ENCODE data around the gene PRPSAP2. TPM values are rescaled to one million over a fixed set of nuclear protein-coding genes. Genes with fewer than 3 reads are reported as not detected.
"Not testable (repeated sequence)": the region's sequence is repeated elsewhere in the genome, so short reads cannot be mapped to it uniquely, and the experiment has no call there.

PRPSAP2 gene, protein sequence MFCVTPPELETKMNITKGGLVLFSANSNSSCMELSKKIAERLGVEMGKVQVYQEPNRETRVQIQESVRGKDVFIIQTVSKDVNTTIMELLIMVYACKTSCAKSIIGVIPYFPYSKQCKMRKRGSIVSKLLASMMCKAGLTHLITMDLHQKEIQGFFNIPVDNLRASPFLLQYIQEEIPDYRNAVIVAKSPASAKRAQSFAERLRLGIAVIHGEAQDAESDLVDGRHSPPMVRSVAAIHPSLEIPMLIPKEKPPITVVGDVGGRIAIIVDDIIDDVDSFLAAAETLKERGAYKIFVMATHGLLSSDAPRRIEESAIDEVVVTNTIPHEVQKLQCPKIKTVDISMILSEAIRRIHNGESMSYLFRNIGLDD
- total RNA-seq = 10 to 100 TPM; 18.2 to 65.9 (median 39.2) TPM

DNA sequence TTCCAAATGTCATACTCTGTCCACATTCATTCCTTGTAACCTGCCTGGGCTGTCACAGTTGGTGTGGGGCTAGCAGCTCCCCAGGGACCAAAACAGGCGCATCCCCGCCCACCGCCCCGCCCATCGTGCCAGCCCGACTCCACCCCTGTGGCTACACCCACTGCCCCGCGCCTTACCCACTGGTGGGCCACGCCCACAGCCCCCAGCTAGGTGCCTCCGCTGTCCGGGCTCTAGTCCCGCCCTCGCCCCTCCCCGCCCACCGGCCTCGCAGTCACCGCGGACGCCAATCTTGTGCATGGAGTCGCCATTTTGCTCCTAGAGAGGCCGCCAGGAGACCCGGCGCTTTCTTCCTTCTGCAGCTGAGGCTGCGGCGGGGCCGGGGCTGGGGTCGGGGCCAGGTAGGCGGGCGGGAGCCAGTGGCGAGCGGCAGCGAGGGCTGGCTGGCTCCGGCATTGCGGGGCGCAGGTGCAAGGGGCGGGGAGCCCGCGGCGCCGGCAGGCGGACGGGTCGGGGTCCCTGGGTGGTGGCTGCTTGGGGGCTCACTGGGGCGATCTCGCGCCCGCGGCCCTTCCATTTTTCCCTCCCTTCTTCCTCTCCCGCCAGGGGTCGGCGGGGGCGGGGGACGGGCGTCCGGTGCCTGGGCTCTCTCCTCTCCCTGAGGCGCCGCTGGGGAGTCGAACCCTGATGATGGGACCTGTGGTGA lies at the start of gene PRPSAP2:
Gene PRPSAP2 (plus strand): TSS at position 268 of the 703 bp plus-strand sequence. CDS start 7,703 bp downstream, outside the sequence.
- DNase-seq = peak; percentile 89 to 96

DNA sequence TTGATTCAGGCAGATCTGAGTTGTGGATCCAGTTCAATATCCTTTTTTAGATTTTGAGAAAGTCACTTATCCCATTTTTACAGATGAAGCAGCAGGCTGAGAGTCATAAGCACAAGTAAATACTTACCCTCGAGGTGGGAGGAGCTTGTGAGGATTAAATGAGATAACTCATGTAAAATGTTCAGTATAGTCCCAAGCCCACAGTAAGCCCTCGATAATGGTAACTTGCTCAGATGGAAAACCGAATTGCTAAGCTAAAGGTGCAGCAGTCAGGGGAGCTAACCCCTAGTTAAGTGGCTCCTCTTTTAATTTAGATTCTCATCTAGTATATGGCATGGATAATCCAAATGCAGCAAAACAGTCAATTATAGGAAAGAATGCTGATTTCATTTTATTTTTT lies 42.0 kb upstream of the PRPSAP2 start:
- H3K4me3 ChIP-seq; intact Hi-C loops (cut with DNase I; ENCODE audit: low total_unique reads); H3K27me3 ChIP-seq; H3K36me3 ChIP-seq; DNase-seq; H3K4me1 ChIP-seq; H3K27ac ChIP-seq; H3K9me3 ChIP-seq: not testable (repeated sequence)

More for the DNA sequence above, at the start of gene PRPSAP2:
- intact Hi-C loops (cut with DNase I; ENCODE audit: low total_unique reads) = no loop called here
- H3K36me3 ChIP-seq = no peaks in the 10 kb centered on the region
- H3K27me3 ChIP-seq = no peaks in the 10 kb centered on the region
- H3K9me3 ChIP-seq = no peaks in the 10 kb centered on the region
- peak within 1 kb of the TSS; percentile 55 to 97 for H3K4me3 ChIP-seq
- peak within 1 kb of the TSS; percentile 91 to 98 for H3K27ac ChIP-seq
- H3K4me1 ChIP-seq = no peaks in the 10 kb centered on the region
- TF ChIP-seq, protein P1, sequence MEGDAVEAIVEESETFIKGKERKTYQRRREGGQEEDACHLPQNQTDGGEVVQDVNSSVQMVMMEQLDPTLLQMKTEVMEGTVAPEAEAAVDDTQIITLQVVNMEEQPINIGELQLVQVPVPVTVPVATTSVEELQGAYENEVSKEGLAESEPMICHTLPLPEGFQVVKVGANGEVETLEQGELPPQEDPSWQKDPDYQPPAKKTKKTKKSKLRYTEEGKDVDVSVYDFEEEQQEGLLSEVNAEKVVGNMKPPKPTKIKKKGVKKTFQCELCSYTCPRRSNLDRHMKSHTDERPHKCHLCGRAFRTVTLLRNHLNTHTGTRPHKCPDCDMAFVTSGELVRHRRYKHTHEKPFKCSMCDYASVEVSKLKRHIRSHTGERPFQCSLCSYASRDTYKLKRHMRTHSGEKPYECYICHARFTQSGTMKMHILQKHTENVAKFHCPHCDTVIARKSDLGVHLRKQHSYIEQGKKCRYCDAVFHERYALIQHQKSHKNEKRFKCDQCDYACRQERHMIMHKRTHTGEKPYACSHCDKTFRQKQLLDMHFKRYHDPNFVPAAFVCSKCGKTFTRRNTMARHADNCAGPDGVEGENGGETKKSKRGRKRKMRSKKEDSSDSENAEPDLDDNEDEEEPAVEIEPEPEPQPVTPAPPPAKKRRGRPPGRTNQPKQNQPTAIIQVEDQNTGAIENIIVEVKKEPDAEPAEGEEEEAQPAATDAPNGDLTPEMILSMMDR (IDR thresholded peaks at IDR 0.05) = no peak
- peak; percentile 13 to 47 for TF ChIP-seq POLR2A (IDR thresholded peaks at IDR 0.05)

DNA sequence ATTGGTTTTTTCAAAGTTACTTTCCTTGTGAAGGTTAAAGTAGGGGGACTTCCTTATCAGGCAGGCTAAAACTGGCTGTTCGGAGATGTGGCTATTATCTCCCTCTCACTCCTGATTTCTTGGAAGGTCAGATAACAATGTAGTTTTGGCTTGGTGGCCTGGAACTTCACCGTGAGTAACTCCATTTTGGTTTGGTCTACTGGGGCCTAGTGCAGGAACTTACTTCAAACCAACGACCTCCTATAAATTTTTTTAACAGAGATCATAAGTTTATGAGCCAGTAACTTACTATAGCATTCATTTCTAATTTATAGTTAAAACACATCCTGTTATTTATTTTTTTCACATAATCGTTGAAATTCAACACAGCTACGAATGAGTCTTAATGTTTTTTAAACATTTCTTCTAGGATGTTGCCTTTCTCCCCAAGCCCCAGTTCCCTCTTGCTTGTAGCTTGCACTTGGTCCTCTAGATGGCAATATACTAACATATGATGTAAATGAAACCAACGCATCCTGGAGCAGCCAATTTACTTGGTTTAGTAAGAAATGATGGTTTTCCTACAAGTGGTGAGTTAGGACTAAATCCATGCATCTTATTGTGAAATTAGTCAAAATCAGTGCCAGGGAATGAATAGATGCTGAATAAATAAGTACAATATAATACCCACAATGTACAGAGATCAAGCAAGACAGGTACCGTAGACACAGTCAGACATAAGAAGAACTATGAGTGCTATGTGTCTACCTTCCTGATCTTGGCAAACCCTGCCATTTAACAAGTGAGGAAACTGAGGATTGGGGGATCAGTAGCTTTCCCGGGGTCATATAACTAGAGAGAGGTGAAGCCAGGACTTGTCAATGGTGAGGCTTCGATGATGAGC lies 41.2 kb upstream of the PRPSAP2 start:
- H3K27me3 ChIP-seq; intact Hi-C loops (cut with DNase I; ENCODE audit: low total_unique reads); H3K4me3 ChIP-seq; H3K36me3 ChIP-seq; H3K27ac ChIP-seq; H3K4me1 ChIP-seq; H3K9me3 ChIP-seq: not testable (repeated sequence)
- TF ChIP-seq, protein P1 (IDR thresholded peaks at IDR 0.05) = peak; percentile 43 to 69 (median 61)
- peak; percentile 20 to 50 for DNase-seq

DNA sequence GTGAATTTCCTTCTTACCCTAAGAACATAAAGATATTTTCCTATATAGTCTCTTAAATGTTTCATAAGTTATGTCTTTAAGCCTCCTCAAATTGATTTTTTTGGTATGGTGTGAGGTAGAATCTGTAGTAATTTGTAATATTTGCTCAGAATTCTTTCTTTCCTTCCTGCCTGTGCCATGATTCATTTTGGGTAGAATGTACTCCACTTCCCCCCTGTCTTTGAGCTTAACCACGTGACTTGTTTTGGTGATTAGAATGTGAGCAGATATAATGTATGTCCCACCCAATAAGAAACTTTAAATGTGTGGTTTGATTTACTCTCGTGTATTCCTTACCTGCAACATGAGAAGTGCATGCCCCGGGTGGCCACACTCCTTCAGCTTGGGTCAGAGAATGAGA lies 36.5 kb upstream of the PRPSAP2 start:
- H3K9me3 ChIP-seq; H3K4me1 ChIP-seq; H3K27ac ChIP-seq; H3K36me3 ChIP-seq; H3K27me3 ChIP-seq; H3K4me3 ChIP-seq; intact Hi-C loops (cut with DNase I; ENCODE audit: low total_unique reads); DNase-seq: not testable (repeated sequence)

DNA sequence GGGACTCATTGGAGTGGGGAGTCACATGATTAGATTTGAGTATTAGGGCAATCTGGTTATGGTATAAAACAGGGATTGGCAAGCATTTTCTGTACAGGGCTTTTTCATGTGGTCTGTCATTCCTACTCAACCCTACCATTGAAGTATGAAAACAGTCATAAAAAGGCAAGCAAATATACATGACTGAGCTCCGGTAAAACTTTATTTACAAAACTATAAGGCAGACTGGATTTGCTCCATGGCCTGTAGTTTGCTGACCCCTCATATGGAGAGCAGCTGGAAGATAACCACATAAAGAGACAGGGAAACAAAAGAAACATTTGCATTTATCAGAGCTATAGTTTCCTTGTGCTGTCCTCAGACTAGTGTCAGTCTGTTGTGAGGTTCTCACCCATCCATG lies 30.3 kb upstream of the PRPSAP2 start:
- intact Hi-C loops (cut with DNase I; ENCODE audit: low total_unique reads); H3K4me1 ChIP-seq; H3K27me3 ChIP-seq; DNase-seq; H3K27ac ChIP-seq; H3K9me3 ChIP-seq; H3K4me3 ChIP-seq; H3K36me3 ChIP-seq: not testable (repeated sequence)

DNA sequence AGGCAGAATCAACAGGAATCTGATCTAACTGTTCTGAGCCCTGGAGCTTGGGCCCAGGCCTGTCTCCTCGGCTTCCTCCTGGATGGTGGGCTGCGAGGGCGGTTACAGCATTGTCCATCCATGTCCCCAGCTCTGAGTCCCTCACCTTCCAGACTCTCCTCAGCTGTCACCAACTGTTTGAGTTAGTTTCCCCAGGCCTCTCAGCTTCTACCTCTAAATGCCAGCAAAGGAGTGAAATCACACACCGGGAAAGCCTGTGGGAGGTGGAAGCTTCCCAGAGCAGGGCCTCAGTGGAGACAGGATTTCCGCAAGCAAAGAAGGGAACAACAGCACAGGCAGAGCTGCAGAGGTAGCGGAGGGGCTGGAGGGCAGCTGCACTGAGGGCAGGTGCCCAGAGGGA lies 9.4 kb upstream of the PRPSAP2 start:
- Histone ChIP-seq H3K27ac (no peak overlapping the region), H3K9me3 (no peaks in the 10 kb centered on the region), H3K36me3 (no peaks in the 10 kb centered on the region), H3K27me3 (no peaks in the 10 kb centered on the region), H3K4me3 (no peak overlapping the region), H3K4me1 (no peaks in the 10 kb centered on the region)
- no peak for DNase-seq
- intact Hi-C loops (cut with DNase I; ENCODE audit: low total_unique reads) = no loop called here
- TF ChIP-seq, protein P1 (IDR thresholded peaks at IDR 0.05) = no peak
- TF ChIP-seq POLR2A (IDR thresholded peaks at IDR 0.05) = no peak
